ENCODE measurements around the gene TRIM28. TPM values are rescaled to one million over a fixed set of nuclear protein-coding genes. Genes with fewer than 3 reads are reported as not detected.

The TRIM28 gene
- polyA plus RNA-seq, 1 donor from 2014 or later: 38.9 TPM

- Mint-ChIP-seq H3K4me3 (peak overlapping the region; percentile 38 to 89 (median 76)), H3K4me1 (peaks cover 14 to 26% (median 19%) of the 10 kb centered on the region in 3 donors), H3K27me3 (peaks cover 2% of the 10 kb centered on the region), H3K36me3 (peaks cover 6% of the 10 kb centered on the region), H3K27ac (peak overlapping the region in 2 of 3 donors; percentile 35 to 53), H3K9me3 (no peaks in the 10 kb centered on the region)
Observed at GRCh38 chr19:58514564-58515022, 29.3 kb upstream of the TRIM28 start.

- Mint-ChIP-seq H3K4me3 (peak overlapping the region in 3 of 4 donors; percentile 12 to 84 (median 73)), H3K27me3 (peaks cover 2% of the 10 kb centered on the region), H3K4me1 (peaks cover 20 to 30% (median 21%) of the 10 kb centered on the region in 3 donors), H3K9me3 (no peaks in the 10 kb centered on the region), H3K36me3 (peaks cover 6% of the 10 kb centered on the region), H3K27ac (peak overlapping the region in 2 of 3 donors; percentile 35 to 67)
Observed at GRCh38 chr19:58515259-58515658, 28.6 kb upstream of the TRIM28 start.

GRCh38 chr19:58516246-58516836, 27.5 kb upstream of the TRIM28 start:
- no peak overlapping the region for H3K27ac Mint-ChIP-seq
- H3K9me3 Mint-ChIP-seq: no peaks in the 10 kb centered on the region
- peaks cover 2% of the 10 kb centered on the region for H3K27me3 Mint-ChIP-seq
- H3K4me3 Mint-ChIP-seq: peak overlapping the region in 2 of 4 donors; percentile 5 to 84
- H3K4me1 Mint-ChIP-seq: peaks cover 23 to 30% (median 24%) of the 10 kb centered on the region in 3 donors
- H3K36me3 Mint-ChIP-seq: peaks cover 6% of the 10 kb centered on the region

GRCh38 chr19:58516964-58517833, 26.7 kb upstream of the TRIM28 start:
- peaks cover 4% of the 10 kb centered on the region for H3K36me3 Mint-ChIP-seq
- H3K27ac Mint-ChIP-seq: peak overlapping the region in 1 of 3 donors; percentile 97
- peak overlapping the region in 2 of 4 donors; percentile 21 to 99 for H3K4me3 Mint-ChIP-seq
- peaks cover 23 to 28% (median 24%) of the 10 kb centered on the region in 3 donors for H3K4me1 Mint-ChIP-seq
- no peaks in the 10 kb centered on the region for H3K9me3 Mint-ChIP-seq
- H3K27me3 Mint-ChIP-seq: peaks cover 2% of the 10 kb centered on the region

GRCh38 chr19:58518256-58519086, 25.4 kb upstream of the TRIM28 start:
- Mint-ChIP-seq H3K27ac (peak overlapping the region; percentile 97 to 98 (median 97)), H3K36me3 (peaks cover 4% of the 10 kb centered on the region), H3K27me3 (peaks cover 2% of the 10 kb centered on the region), H3K4me3 (peak overlapping the region; percentile 95 to 99 (median 98)), H3K4me1 (peaks cover 23 to 28% (median 24%) of the 10 kb centered on the region in 3 donors), H3K9me3 (peaks cover 0 to 2% (median 0%) of the 10 kb centered on the region in 3 donors)

GRCh38 chr19:58519087-58519354, 24.8 kb upstream of the TRIM28 start:
- H3K4me1 Mint-ChIP-seq: peaks cover 22 to 28% (median 23%) of the 10 kb centered on the region in 3 donors
- H3K36me3 Mint-ChIP-seq: peaks cover 4% of the 10 kb centered on the region
- peaks cover 0 to 2% (median 0%) of the 10 kb centered on the region in 3 donors for H3K9me3 Mint-ChIP-seq
- peak overlapping the region; percentile 95 to 99 (median 98) for H3K4me3 Mint-ChIP-seq
- peak overlapping the region; percentile 97 to 98 (median 97) for H3K27ac Mint-ChIP-seq
- peaks cover 2% of the 10 kb centered on the region for H3K27me3 Mint-ChIP-seq

GRCh38 chr19:58519355-58520256, 24.3 kb upstream of the TRIM28 start, which contains the start of gene ZBTB45:
Gene ZBTB45 (minus strand): TSS chr19:58519810. CDS start chr19:58517673, 2,137 bp downstream.
- peak within 1 kb of the TSS; percentile 97 to 98 (median 97) for H3K27ac Mint-ChIP-seq
- H3K9me3 Mint-ChIP-seq: peaks cover 0 to 2% (median 0%) of the 10 kb centered on the region in 3 donors
- peak within 1 kb of the TSS; percentile 95 to 99 (median 98) for H3K4me3 Mint-ChIP-seq
- peaks cover 2% of the 10 kb centered on the region for H3K27me3 Mint-ChIP-seq
- peaks cover 3% of the 10 kb centered on the region for H3K36me3 Mint-ChIP-seq
- peaks cover 20 to 26% (median 23%) of the 10 kb centered on the region in 3 donors for H3K4me1 Mint-ChIP-seq

GRCh38 chr19:58520257-58520599, 23.6 kb upstream of the TRIM28 start:
- H3K36me3 Mint-ChIP-seq: no peaks in the 10 kb centered on the region
- peak overlapping the region; percentile 97 to 98 (median 97) for H3K27ac Mint-ChIP-seq
- H3K4me3 Mint-ChIP-seq: peak overlapping the region; percentile 95 to 99 (median 98)
- peaks cover 2% of the 10 kb centered on the region for H3K27me3 Mint-ChIP-seq
- H3K4me1 Mint-ChIP-seq: peaks cover 20 to 23% (median 22%) of the 10 kb centered on the region in 3 donors
- H3K9me3 Mint-ChIP-seq: peaks cover 0 to 2% (median 0%) of the 10 kb centered on the region in 3 donors

- H3K9me3 Mint-ChIP-seq: peaks cover 0 to 2% (median 0%) of the 10 kb centered on the region in 3 donors
- H3K36me3 Mint-ChIP-seq: no peaks in the 10 kb centered on the region
- H3K4me3 Mint-ChIP-seq: peak overlapping the region in 3 of 4 donors; percentile 39 to 69 (median 52)
- H3K27me3 Mint-ChIP-seq: peaks cover 2% of the 10 kb centered on the region
- peak overlapping the region in 1 of 3 donors; percentile 57 for H3K27ac Mint-ChIP-seq
- H3K4me1 Mint-ChIP-seq: peaks cover 17 to 20% (median 17%) of the 10 kb centered on the region in 3 donors
Observed at GRCh38 chr19:58521651-58522050, 22.2 kb upstream of the TRIM28 start.

- H3K27ac Mint-ChIP-seq: peak overlapping the region in 2 of 3 donors; percentile 50 to 77
- H3K4me3 Mint-ChIP-seq: peak overlapping the region in 1 of 4 donors; percentile 68
- peaks cover 0 to 2% (median 0%) of the 10 kb centered on the region in 3 donors for H3K9me3 Mint-ChIP-seq
- peaks cover 17 to 20% (median 17%) of the 10 kb centered on the region in 3 donors for H3K4me1 Mint-ChIP-seq
- H3K27me3 Mint-ChIP-seq: peaks cover 2% of the 10 kb centered on the region
- H3K36me3 Mint-ChIP-seq: peaks cover 2% of the 10 kb centered on the region
Observed at GRCh38 chr19:58522709-58523108, 21.2 kb upstream of the TRIM28 start.

GRCh38 chr19:58529405-58529804, 14.5 kb upstream of the TRIM28 start:
- Mint-ChIP-seq H3K27ac (no peak overlapping the region), H3K4me1 (peaks cover 9 to 17% (median 10%) of the 10 kb centered on the region in 3 donors)

GRCh38 chr19:58531034-58531840, 12.6 kb upstream of the TRIM28 start:
- Mint-ChIP-seq H3K4me3 (peak overlapping the region in 3 of 4 donors; percentile 37 to 65 (median 38)), H3K9me3 (no peaks in the 10 kb centered on the region), H3K27me3 (peaks cover 5% of the 10 kb centered on the region), H3K27ac (no peak overlapping the region), H3K4me1 (peaks cover 9 to 20% (median 10%) of the 10 kb centered on the region in 3 donors), H3K36me3 (peaks cover 2% of the 10 kb centered on the region)

More at GRCh38 chr19:58529405-58529804, 14.5 kb upstream of the TRIM28 start:
- Mint-ChIP-seq H3K27me3 (peaks cover 5% of the 10 kb centered on the region), H3K4me3 (no peak overlapping the region), H3K36me3 (peaks cover 2% of the 10 kb centered on the region), H3K9me3 (no peaks in the 10 kb centered on the region)

- no peaks in the 10 kb centered on the region for H3K9me3 Mint-ChIP-seq
- peaks cover 17% of the 10 kb centered on the region for H3K27me3 Mint-ChIP-seq
- H3K36me3 Mint-ChIP-seq: no peaks in the 10 kb centered on the region
- H3K27ac Mint-ChIP-seq: no peak overlapping the region
- H3K4me3 Mint-ChIP-seq: no peak overlapping the region
- H3K4me1 Mint-ChIP-seq: peaks cover 8 to 23% (median 10%) of the 10 kb centered on the region in 3 donors
Observed at GRCh38 chr19:58535857-58536256, 8.0 kb upstream of the TRIM28 start.

All from IgD-negative memory B cell (primary cell).